Keratinocyte (primary cell): ENCODE results near the gene TOR1AIP1. TPM values are rescaled to one million over a fixed set of nuclear protein-coding genes. Genes with fewer than 3 reads are reported as not detected.

Source experiments
- DNase-seq: peaks from one replicate; pipeline ENCODE4 v3.0.0-alpha.2; 2011; ENCODE audit warnings: low read depth, missing footprints, low spot score
- FAIRE-seq: peaks from 2 replicates; lab custom pipeline; 2011; peaks lifted over from hg19 to GRCh38; lab: Jason Lieb, UNC
- H2AFZ ChIP-seq: 2 replicates; pipeline ENCODE4 v1.6.0; 2012; ENCODE audit warnings: low read length, control low read depth, inconsistent platforms; ENCODE audit not compliant: control insufficient read depth
- H3K27ac ChIP-seq: 2 replicates; pipeline ENCODE4 v1.5.1; 2011; ENCODE audit warnings: low read length; ENCODE audit not compliant: control insufficient read depth, insufficient read depth
- H3K27me3 ChIP-seq: 3 replicates; pipeline ENCODE4 v1.6.0; 2011; ENCODE audit warnings: low read length; ENCODE audit not compliant: control insufficient read depth, insufficient read depth; ENCODE audit errors: extremely low read depth
- H3K36me3 ChIP-seq, 2 experiments: 2 replicates in 1 of 2; 3 replicates in 1 of 2; pipeline ENCODE4 v1.5.1; 2011; ENCODE audit warnings: low read length in 2 of 2, mild to moderate bottlenecking in 1 of 2; ENCODE audit not compliant: control insufficient read depth in 2 of 2, insufficient read depth in 2 of 2; ENCODE audit errors: extremely low read depth in 1 of 2
- H3K4me1 ChIP-seq: 3 replicates; pipeline ENCODE4 v1.5.1; 2011; ENCODE audit warnings: low read length; ENCODE audit not compliant: control insufficient read depth, insufficient read depth; ENCODE audit errors: extremely low read depth
- H3K4me2 ChIP-seq: 3 replicates; pipeline ENCODE4 v1.6.0; 2011; ENCODE audit warnings: low read depth, low read length; ENCODE audit not compliant: control insufficient read depth, insufficient read depth; ENCODE audit errors: extremely low read depth
- H3K4me3 ChIP-seq, 3 experiments: fragments of 200-600 bp in 1 of 3; sonication (generic) in 1 of 3; 2 replicates in 2 of 3; 3 replicates in 1 of 3; pipeline ENCODE4 v1.5.1; 2011 to 2016; ENCODE audit warnings: low read length in 3 of 3, mild to moderate bottlenecking in 3 of 3, control low read depth in 2 of 3, inconsistent platforms in 1 of 3, low read depth in 1 of 3, mixed read lengths in 1 of 3, mixed run types in 1 of 3, moderate library complexity in 1 of 3; ENCODE audit not compliant: control insufficient read depth in 2 of 3, insufficient read depth in 2 of 3; ENCODE audit errors: extremely low read depth in 1 of 3
- H3K79me2 ChIP-seq: 2 replicates; pipeline ENCODE4 v1.6.0; 2012; ENCODE audit warnings: low read length; ENCODE audit not compliant: control insufficient read depth, insufficient read depth
- H3K9ac ChIP-seq: 3 replicates; pipeline ENCODE4 v1.6.0; 2011; ENCODE audit warnings: low read length; ENCODE audit not compliant: control insufficient read depth, insufficient read depth; ENCODE audit errors: extremely low read depth
- H3K9me1 ChIP-seq: 3 replicates; pipeline ENCODE4 v1.6.0; 2011; ENCODE audit warnings: low read length; ENCODE audit not compliant: control insufficient read depth, insufficient read depth; ENCODE audit errors: extremely low read depth
- H3K9me3 ChIP-seq: 2 replicates; pipeline ENCODE4 v1.5.1; 2012; ENCODE audit warnings: low read depth, low read length; ENCODE audit not compliant: control insufficient read depth
- H4K20me1 ChIP-seq: 3 replicates; pipeline ENCODE4 v1.6.0; 2011; ENCODE audit warnings: low read length; ENCODE audit not compliant: control insufficient read depth, insufficient read depth; ENCODE audit errors: extremely low read depth
- CTCF ChIP-seq, 3 experiments: IDR thresholded peaks in 1 of 3; conservative IDR thresholded peaks in 1 of 3; optimal IDR thresholded peaks in 1 of 3; 2 replicates in 2 of 3; 3 replicates in 1 of 3; pipeline versions ENCODE3 to v1.5.1; 2011; ENCODE audit warnings: low read length in 3 of 3, mild to moderate bottlenecking in 3 of 3, moderate library complexity in 2 of 3, control low read depth in 1 of 3, inconsistent platforms in 1 of 3; ENCODE audit not compliant: insufficient read depth in 2 of 3; ENCODE audit errors: extremely low read depth in 1 of 3
- EZH2 ChIP-seq: IDR thresholded peaks from one replicate; pipeline ENCODE4 v1.6.1; 2012; ENCODE audit warnings: inconsistent platforms, mild to moderate bottlenecking, low read length, moderate library complexity
- dilution Hi-C: fragments of 300-500 bp; cut with MboI; formaldehyde crosslinking; loops from one replicate; pipeline ENCODE4 v1.7.0; 2020; ENCODE audit warnings: low sequenced_read_pairs; ENCODE audit not compliant: extremely low pct_ligation_motif_present
- polyA plus RNA-seq, 5 experiments: library from polyadenylated mRNA; depleted of rRNA in 3 of 5; stranded (reverse) in 3 of 5; stranded (forward) in 1 of 5; unstranded in 1 of 5; fragments of >200 nt; gene quantifications; 1 replicate in 1 of 5; 2 replicates in 3 of 5; 3 replicates in 1 of 5; pipeline versions ENCODE4 v1.2.1 to v1.2.3, GENCODE V29; 2011 to 2012; ENCODE audit warnings: missing spikeins in 2 of 5, low read depth in 1 of 5, low replicate concordance in 1 of 5

TOR1AIP1 gene
- polyA plus RNA-seq, 1 donor (not counting 4 experiments of a cell fraction or from before 2014, with no cell fraction given), result 50.0 TPM

GRCh38 chr1:179921981-179922872, 40.1 kb downstream of the TOR1AIP1 start:
- no peak overlapping the region for H3K4me3 ChIP-seq
- FAIRE-seq (no peak), DNase-seq (no peak)
- no peaks in the 10 kb centered on the region for H3K9me3 ChIP-seq
- no peak overlapping the region for H2AFZ ChIP-seq
- no peak overlapping the region for H3K9ac ChIP-seq
- H3K4me2 ChIP-seq, result no peak overlapping the region
- H4K20me1 ChIP-seq, result no peaks in the 10 kb centered on the region
- peaks cover 7 to 15% of the 10 kb centered on the region in 2 experiments for H3K36me3 ChIP-seq
- peaks cover 11% of the 10 kb centered on the region for H3K4me1 ChIP-seq
- H3K9me1 ChIP-seq, result no peaks in the 10 kb centered on the region
- no peak overlapping the region for H3K27ac ChIP-seq
- no peaks in the 10 kb centered on the region for H3K79me2 ChIP-seq
- TF ChIP-seq CTCF (optimal IDR thresholded peaks at IDR 0.05 in 1 of 3, IDR thresholded peaks at IDR 0.05 in 1 of 3, conservative IDR thresholded peaks at IDR 0.05 in 1 of 3; ENCODE audit: extremely low read depth in 1 of 3, insufficient read depth in 2 of 3, low read length in 3 of 3), result no peak
- no peak for TF ChIP-seq EZH2
- dilution Hi-C loops, result no loop called here
- H3K27me3 ChIP-seq, result no peaks in the 10 kb centered on the region

- H3K4me1 ChIP-seq, result peaks cover 11% of the 10 kb centered on the region
- no peak overlapping the region for H2AFZ ChIP-seq
- H3K4me3 ChIP-seq, result no peak overlapping the region
- no peak for DNase-seq
- no peak overlapping the region for H3K27ac ChIP-seq
- H3K4me2 ChIP-seq, result no peak overlapping the region
- H3K9me3 ChIP-seq, result no peaks in the 10 kb centered on the region
- dilution Hi-C loops, result no loop called here
- TF ChIP-seq CTCF (optimal IDR thresholded peaks at IDR 0.05 in 1 of 3, IDR thresholded peaks at IDR 0.05 in 1 of 3, conservative IDR thresholded peaks at IDR 0.05 in 1 of 3; ENCODE audit: extremely low read depth in 1 of 3, insufficient read depth in 2 of 3, low read length in 3 of 3) (no peak), EZH2 (no peak)
- no peak for FAIRE-seq
- H3K79me2 ChIP-seq, result no peaks in the 10 kb centered on the region
- no peaks in the 10 kb centered on the region for H4K20me1 ChIP-seq
- peaks cover 2 to 7% of the 10 kb centered on the region in 2 experiments for H3K36me3 ChIP-seq
- H3K9me1 ChIP-seq, result no peaks in the 10 kb centered on the region
- H3K9ac ChIP-seq, result no peak overlapping the region
- no peaks in the 10 kb centered on the region for H3K27me3 ChIP-seq
Measured at GRCh38 chr1:179923029-179923428, 40.9 kb downstream of the TOR1AIP1 start.
